WTC11 (cell line): Measurements from ENCODE around the gene TEAD1.

Source experiments
- SP1 ChIP-seq: sonication (generic); formaldehyde crosslinking; conservative IDR thresholded peaks from 2 replicates; pipeline ENCODE4 v1.8.1; 2022; ENCODE audit warnings: missing genetic modification reagents
- ZNF671 ChIP-seq: fragments of 250-450 bp; sonication (Bioruptor Pico); IDR thresholded peaks from 2 replicates; pipeline ENCODE4 v1.8.0; 2021; ENCODE audit warnings: mild to moderate bottlenecking
- TF ChIP-seq, protein P1 (sequence below): fragments of 200-600 bp; IDR thresholded peaks from 2 replicates; pipeline ENCODE4 v1.8.0; 2022; ENCODE audit warnings: antibody characterized with exemption

DNA sequence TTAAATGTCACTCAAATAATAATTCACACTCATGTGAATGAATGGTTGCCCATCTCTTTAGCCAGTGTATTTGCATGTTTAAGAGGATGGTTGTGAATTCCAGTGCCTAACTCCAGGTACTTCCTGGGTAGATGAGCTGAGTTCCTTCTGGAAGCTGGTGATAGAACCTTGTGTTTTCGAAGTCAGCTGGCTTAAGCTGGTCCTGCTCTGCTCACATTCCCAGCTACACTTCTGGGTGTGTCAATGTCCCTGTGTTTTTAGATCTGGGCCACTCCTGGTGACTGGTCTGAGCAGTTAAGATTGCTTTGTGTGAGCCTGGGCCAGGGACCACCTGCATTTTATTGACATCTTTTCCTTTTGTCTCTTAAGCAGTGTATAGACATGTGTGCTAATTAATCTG lies 10.6 kb downstream of the TEAD1 start:
- TF ChIP-seq, protein P1, sequence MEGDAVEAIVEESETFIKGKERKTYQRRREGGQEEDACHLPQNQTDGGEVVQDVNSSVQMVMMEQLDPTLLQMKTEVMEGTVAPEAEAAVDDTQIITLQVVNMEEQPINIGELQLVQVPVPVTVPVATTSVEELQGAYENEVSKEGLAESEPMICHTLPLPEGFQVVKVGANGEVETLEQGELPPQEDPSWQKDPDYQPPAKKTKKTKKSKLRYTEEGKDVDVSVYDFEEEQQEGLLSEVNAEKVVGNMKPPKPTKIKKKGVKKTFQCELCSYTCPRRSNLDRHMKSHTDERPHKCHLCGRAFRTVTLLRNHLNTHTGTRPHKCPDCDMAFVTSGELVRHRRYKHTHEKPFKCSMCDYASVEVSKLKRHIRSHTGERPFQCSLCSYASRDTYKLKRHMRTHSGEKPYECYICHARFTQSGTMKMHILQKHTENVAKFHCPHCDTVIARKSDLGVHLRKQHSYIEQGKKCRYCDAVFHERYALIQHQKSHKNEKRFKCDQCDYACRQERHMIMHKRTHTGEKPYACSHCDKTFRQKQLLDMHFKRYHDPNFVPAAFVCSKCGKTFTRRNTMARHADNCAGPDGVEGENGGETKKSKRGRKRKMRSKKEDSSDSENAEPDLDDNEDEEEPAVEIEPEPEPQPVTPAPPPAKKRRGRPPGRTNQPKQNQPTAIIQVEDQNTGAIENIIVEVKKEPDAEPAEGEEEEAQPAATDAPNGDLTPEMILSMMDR = no peak
- TF ChIP-seq ZNF671 (CRISPR knock-in tag) = no peak
- no peak for TF ChIP-seq SP1 (CRISPR knock-in tag)
